ENCODE data around the gene CAPN8. TPM values are rescaled to one million over a fixed set of nuclear protein-coding genes. Genes with fewer than 3 reads are reported as not detected.

The CAPN8 gene
- total and polyA plus RNA-seq, 3 donors from 2014 or later = 1.4 to 4.3 (median 3.2) TPM

- DNase-seq = no peak
- no peaks in the 10 kb centered on the region for H3K27me3 ChIP-seq
- no peaks in the 10 kb centered on the region for H3K36me3 ChIP-seq (ENCODE audit: low read depth, missing control alignments)
- peak overlapping the region; percentile 74 to 81 for H3K4me3 ChIP-seq
- WGBS, 2 donors = 0 to 1% methylated on average over 7 to 21 of the region's 40 CpGs
- peaks cover 36% of the 10 kb centered on the region for H3K4me1 ChIP-seq
- peak overlapping the region; percentile 87 to 95 for H3K27ac ChIP-seq
- no peak for TF ChIP-seq CTCF (IDR thresholded peaks at IDR 0.05)
- TF ChIP-seq POLR2A (IDR thresholded peaks at IDR 0.05) = no peak
- intact Hi-C loops (cut with DNase I; ENCODE audit: low total_unique reads) = loop anchor here (5.0 kb wide), 1 partner anchor 34 kb away; no protein-coding TSS in a partner anchor
- no peaks in the 10 kb centered on the region for H3K9me3 ChIP-seq
These were observed 47.5 kb upstream of the CAPN8 start for GRCh38 chr1:223712850-223713474.

DNA sequence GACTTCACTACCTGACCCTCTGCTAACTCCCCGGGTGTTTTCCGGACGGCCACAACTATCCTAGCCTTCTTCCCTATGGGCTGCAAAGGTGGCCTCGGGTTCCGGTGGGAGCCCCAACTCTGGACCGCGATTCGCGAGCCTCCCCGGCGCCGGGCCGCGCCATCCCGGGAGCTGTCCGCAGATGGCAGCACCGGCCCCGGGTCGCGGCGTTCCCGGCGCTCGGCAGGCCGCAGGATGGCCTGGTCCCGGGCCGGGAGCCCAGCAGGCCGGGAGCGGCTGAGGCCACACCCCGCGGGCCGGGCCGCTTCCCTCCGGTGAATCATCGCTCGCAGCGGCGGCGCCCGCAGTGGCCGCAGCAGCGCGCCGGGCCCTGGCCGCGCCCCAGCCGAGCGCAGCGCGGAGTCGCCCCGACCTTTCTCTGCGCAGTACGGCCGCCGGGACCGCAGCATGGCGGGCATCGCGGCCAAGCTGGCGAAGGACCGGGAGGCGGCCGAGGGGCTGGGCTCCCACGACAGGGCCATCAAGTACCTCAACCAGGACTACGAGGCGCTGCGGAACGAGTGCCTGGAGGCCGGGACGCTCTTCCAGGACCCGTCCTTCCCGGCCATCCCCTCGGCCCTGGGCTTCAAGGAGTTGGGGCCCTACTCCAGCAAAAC lies 46.8 kb upstream of the CAPN8 start, which contains the start of gene CAPN2:
Gene CAPN2, plus strand, starts transcription at position 346 of the 656 bp plus-strand sequence. Its CDS starts 102 bp downstream, at position 448.
- peak; percentile 74 for DNase-seq
- H3K27me3 ChIP-seq = no peaks in the 10 kb centered on the region
- TF ChIP-seq CTCF (IDR thresholded peaks at IDR 0.05) (peak; percentile 75 to 79 (median 76)), POLR2A (IDR thresholded peaks at IDR 0.05) (no peak)
- WGBS, 2 donors = 1 to 3% methylated on average over 5 to 40 of the region's 74 CpGs
- H3K9me3 ChIP-seq = no peaks in the 10 kb centered on the region
- H3K27ac ChIP-seq = peak within 1 kb of the TSS; percentile 87 to 95
- intact Hi-C loops (cut with DNase I; ENCODE audit: low total_unique reads) = loop anchor here (5.0 kb wide), 1 partner anchor 35 kb away; no protein-coding TSS in a partner anchor
- H3K36me3 ChIP-seq (ENCODE audit: low read depth, missing control alignments) = no peaks in the 10 kb centered on the region
- peak within 1 kb of the TSS; percentile 74 to 81 for H3K4me3 ChIP-seq
- peaks cover 42% of the 10 kb centered on the region for H3K4me1 ChIP-seq

DNA sequence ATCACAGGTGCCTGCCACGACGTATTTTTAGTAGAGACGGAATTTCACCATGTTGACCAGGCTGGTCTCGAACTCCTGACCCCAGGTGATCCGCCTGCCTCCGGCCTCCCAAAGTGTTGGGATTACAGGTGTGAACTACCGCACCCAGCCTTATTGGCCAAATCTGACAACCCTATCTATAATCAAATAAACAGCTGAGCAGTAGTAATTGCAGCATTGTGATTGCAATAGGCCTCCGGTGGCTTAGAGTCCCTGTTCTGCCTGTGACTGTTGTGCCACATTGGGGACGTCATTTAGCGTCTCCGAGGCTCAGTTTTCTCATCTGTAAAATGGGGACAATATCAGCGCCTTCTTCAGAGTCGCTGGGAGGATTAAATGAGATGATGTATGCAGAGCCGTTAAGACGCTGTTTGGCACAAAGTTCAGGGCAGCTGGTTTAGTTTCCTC lies 46.3 kb upstream of the CAPN8 start:
- TF ChIP-seq POLR2A (IDR thresholded peaks at IDR 0.05) (no peak), CTCF (IDR thresholded peaks at IDR 0.05) (no peak)
- Histone ChIP-seq H3K4me1 (peaks cover 48% of the 10 kb centered on the region), H3K27me3 (no peaks in the 10 kb centered on the region), H3K27ac (peak overlapping the region; percentile 87 to 95), H3K36me3 (ENCODE audit: low read depth, missing control alignments) (no peaks in the 10 kb centered on the region), H3K9me3 (no peaks in the 10 kb centered on the region), H3K4me3 (peak overlapping the region; percentile 74 to 81)
- WGBS, 2 donors = 46 to 56% methylated on average over 15 of the region's 15 CpGs
- DNase-seq = no peak
- intact Hi-C loops (cut with DNase I; ENCODE audit: low total_unique reads) = loop anchor here (5.0 kb wide), 1 partner anchor 36 kb away; no protein-coding TSS in a partner anchor

DNA sequence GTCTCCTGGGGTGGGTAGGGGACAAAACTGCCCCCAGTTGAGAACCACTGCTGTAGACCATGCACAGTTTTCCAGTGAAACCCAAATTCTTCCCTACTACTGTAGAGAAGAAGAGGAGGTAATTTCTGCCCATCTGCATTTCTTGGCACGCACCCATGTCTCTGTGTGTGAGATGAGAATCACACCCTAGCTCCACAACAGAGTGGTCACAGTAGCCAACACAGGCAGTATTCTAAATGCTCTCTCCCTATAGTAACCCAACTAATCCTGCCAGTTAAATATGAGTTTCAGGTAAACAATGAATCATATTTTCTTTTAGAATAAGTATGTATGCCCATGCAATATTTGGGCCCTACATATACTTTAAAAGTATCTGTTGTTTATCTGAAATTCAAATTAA lies 45.7 kb upstream of the CAPN8 start:
- peak overlapping the region in 1 of 2 donors; percentile 29 for H3K27ac ChIP-seq
- intact Hi-C loops (cut with DNase I; ENCODE audit: low total_unique reads) = loop anchor here (5.0 kb wide), 1 partner anchor 36 kb away; no protein-coding TSS in a partner anchor
- H3K4me3 ChIP-seq = no peak overlapping the region
- H3K9me3 ChIP-seq = no peaks in the 10 kb centered on the region
- TF ChIP-seq POLR2A (IDR thresholded peaks at IDR 0.05) (no peak), CTCF (IDR thresholded peaks at IDR 0.05) (no peak)
- 57 to 60% methylated on average over 1 of the region's 1 CpG for WGBS, 2 donors
- DNase-seq = no peak
- peaks cover 50% of the 10 kb centered on the region for H3K4me1 ChIP-seq
- no peaks in the 10 kb centered on the region for H3K36me3 ChIP-seq (ENCODE audit: low read depth, missing control alignments)
- no peaks in the 10 kb centered on the region for H3K27me3 ChIP-seq

All from testis (tissue), 3 donors.